ENCODE results near the gene STAMBP.
A peak's percentile ranks its signal among the peaks of the same experiment; 100 is the strongest.
"Not testable (repeated sequence)": the region's sequence is repeated elsewhere in the genome, so short reads cannot be mapped to it uniquely, and the experiment has no call there.

Gene STAMBP

DNA sequence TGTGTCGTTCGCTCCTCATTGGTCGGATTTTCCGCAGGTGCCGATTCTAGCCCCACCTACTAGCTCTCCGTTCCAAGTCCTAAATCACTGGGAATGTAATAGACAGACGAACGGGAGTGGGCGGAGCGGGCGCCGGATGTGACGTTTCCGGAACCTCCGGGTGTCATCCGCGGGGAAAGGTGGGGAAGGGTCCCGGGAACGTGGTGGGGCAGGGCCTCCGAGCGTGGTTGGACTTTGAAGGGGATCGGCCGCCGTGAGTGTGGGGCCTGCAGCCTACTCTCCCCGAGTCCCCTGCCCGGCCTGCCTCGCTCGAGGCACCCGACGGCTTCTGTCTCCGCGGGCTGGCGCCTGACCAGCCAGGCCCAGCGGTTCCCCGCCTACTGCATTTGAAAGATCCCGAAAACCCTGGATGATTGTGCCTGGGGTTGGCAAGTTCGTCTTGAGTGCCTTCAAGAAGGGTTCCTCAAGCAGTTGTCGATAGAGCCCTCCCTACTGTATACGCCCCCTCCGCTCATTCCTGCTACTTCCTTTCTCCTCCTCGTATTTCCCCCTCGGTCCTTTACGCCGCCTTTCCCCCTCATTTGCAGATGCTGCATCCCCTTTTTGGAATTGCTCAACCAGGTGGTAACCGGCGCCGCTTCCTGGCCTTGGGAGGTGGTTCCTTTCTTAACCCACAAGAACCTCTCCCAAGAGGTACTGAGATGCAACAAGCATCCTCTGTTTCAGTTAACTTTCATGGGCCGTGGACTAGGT is at the start of gene STAMBP:
STAMBP (plus strand) TSS at position 144 of the 753 bp plus-strand sequence. CDS start 1,896 bp downstream, outside the sequence.
- peak; percentile 97 for DNase-seq

DNA sequence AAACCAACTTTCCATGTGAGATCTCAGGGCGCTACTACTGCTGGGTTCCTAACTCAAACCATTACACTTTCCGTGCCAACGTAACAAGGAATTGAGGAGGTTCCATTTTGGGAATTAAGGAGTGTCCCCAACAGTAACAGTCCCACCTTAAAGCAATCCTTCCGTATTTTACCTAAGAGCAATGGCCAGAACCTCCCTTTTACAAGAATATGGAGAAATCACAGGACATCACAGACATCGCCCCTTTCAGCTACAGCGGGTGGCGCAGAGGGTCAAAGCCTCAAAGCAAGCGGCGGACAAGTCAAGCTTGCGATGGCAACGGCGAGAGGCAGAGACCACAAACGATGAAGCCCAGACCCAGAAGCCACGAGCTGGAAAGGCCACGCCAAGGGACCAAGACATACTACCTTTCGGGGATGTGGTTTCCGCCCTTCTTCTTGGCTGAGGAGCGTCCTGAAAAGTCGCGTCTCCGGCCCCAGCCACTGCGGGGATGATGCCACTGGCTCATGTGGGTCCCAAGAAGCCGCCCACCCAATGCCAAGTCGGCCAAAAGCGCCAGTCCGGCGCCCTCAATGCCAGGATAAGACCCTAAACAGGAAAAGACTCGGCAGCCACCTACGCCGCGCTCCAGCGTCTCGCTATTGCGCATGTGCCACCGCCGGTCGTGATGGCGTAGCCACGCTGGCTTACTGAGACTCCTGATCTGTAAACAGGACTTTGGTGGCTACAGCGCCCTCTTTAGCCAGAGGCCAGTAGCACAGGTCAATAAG is 49.1 kb upstream of the STAMBP start, which contains the start of gene DUSP11:
DUSP11 (minus strand) TSS at position 637 of the 770 bp plus-strand sequence; CDS start at position 508, 129 bp downstream.
- DNase-seq = peak; percentile 96

DNA sequence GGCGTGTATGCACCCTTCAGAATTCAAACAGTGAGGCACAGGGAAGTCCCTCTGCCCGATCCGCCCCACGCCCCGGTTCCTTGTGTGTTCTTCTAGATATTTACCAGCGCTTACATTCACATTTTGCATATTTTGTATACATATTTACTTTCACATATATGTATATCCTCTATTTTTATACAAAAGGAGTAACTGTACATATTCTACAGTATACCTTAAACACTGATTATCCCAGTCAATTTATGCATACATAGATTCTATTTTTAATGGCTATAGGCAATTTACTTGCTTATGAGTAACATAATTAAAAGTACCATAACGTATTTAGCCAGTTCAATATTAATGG is 48.6 kb upstream of the STAMBP start:
- DNase-seq = no peak

DNA sequence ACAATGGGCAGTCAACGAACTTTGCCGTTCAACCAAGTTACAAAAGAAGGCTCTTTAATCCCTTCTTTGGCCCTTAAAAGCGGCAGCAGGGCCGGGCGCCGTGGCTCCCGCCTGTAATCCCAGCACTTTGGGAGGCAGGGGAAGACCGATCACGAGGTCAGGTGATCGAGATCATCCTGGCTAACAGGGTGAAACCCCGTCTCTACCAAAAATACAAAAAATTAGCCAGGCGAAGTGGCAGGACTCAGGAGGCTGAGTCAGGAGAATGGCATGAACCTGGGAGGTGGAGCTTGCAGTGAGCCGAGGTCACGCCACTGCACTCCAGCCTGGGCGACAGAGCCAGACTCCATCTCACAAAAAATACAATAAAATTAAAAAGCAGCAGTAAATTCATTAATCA is 45.4 kb upstream of the STAMBP start:
- not testable (repeated sequence) for DNase-seq

DNA sequence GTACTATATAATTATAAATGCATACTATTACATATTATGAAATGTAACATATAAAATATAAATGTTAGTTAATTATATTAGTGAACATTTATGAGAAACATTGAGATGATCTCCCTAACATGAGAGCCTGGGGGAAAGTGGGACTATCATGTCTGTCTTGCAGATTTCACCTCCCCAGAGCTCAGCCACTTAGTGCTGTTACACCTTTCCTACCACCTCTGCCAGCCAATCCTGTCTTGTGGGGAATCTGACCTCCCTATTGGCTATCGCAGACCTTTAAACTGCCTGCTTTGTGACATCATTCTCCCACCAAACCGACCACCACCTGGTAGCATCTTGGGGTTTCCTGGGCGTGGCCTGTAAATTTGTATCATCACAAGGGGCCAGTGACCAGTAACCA is 44.9 kb upstream of the STAMBP start, which contains the start of gene C2orf78:
C2orf78 (plus strand) TSS at position 301 of the 400 bp plus-strand sequence. CDS start 127 bp downstream, outside the sequence.
- not testable (repeated sequence) for DNase-seq

DNA sequence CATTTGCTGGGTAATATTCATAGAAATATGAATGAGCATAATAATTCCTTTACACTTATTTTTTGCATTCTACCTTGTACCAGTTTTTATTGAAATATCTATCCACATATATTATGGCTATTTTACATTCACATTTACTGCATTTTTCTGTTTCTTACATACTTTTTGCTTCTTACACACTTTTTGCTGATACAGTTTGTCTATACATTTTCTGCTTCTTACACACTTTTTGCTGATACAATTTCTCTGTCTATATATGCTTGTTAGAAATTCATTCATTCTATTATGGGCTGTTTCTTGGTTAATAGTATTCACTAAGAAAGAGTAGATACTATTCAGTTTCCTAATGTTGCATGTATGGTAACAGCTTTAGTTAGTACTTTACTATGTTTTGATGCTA is 16.9 kb upstream of the STAMBP start:
- DNase-seq = no peak

DNA sequence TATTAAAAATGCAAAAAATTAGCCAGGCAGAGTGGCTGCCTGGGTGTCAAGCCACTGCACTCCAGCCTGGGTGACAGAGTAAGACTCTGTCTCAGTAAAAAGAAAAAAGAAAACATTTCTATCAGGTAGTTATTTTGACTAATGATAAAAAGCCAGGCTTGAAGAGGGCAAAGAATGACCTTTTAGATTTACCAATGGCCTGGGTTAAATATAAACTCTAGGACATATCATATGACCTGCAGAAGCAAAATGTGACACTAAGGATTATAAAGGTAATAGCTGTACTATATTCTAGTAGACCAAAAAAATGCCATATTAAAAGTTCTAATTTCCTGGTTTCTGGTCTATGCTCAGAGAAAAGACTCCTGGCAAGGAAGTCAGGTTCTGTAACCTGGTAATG is 16.1 kb upstream of the STAMBP start:
- DNase-seq = no peak

DNA sequence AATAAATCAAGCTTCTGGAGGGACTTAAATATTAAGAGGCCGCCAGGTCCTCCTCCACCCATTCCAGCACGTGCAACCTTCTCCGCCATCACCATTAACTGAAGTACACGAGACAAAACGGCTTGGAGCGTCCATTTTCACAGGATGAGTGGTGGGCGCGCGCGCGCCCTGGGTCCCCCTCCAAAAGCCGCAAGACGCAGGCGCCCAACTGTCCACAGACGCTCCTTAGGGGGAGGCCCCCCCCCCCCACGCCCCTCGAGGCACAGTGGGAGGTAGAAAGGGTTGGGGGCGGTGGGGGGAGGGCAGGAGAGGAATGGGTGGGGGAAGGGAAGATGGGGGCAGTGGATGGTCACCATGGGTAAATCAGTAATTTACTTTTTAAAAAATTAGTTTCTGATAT is 10.5 kb upstream of the STAMBP start:
- no peak for DNase-seq

DNA sequence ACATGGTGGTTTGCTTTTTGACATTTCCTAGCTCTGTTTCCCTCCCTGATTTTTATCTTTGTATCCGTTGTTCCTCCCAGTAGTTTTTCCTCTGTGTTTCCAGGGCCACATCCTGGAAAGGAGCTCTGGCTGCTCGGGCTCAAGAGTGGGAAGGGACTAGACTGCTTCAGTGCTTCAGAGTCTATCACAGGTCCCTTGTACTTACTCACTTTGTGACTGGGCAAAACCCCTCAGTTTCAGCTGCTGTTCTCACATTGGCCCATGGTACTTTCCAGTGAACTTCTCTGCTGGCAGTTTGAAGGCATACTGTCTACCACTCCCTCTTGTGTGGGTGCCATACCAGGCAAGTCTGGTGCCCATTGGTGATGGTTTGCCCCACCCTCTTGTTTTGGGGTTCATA is 7.5 kb upstream of the STAMBP start:
- DNase-seq = no peak

DNA sequence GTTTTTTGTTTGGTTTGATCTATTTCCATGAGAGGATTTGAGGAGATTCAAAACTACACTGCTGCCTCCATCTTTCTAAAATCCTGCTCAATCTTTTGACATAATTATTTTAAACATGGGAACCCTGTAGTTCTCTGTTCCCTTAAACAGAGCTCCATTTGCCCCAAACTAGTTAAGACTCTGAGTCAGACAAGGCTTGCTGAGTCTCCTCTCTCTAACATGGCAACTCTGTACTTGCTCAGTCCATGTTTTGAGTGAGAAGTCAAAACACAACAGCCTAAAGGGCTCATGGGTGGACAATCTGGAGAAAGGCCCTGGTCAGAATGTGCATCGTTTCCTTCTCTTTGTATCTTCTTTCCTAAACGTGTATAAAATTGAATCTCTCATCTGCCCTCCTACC is 7.1 kb upstream of the STAMBP start:
- DNase-seq = no peak

DNA sequence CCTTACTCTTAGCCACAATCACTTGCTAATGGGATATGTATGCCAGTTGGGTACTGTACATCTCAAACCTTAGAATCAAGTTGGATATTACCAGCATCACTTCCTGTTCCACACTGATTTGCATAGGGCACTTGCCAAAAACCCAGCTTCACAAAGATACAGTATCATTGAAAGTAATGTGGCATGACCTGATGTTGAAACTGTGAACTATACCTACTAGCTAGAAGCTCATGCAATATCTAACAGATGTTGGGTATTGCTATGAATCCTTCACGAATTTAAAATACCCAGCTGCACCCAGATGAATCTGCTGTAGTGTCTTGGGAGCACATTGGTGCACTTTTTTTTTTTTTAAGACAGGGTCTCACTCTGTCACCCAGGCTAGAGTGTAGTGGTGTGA is 6.5 kb upstream of the STAMBP start:
- peak; percentile 31 for DNase-seq

DNA sequence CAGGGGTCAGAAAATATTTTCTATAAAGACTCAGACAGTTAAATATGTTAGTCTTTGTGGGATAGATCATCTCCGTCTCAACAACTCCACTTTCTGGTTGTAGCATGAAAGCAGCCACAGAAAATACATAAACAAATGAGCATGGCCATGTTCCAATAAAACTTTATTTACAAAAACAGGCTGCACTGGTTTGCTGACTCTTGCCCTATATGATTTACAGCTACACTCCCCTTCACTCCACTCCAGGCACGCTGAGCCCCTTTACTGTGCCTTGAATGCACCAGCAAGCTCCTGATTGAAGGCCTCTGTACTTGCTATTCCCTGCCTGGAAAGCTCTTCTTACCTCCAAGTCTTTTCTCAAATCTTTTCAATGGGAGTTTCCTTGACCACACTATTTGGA is 5.8 kb upstream of the STAMBP start:
- DNase-seq = no peak

DNA sequence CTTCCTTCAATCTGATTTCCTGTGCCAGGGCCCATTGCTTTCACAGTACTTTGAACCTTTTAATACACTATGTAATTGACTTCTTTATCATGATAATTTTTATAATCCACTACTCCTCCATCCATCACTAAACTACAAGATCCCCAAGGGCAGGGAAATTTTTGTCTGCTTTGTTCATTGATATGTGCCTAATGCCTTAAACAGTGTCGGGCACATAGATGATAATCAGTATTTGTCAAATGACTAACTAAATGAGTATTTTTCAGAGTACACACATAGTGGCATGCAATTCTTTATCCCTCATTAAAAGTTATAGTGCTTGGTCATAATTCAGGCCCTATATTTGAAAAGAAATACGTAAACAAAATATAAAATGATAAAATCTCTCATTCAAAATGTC is 5.3 kb upstream of the STAMBP start:
- DNase-seq = no peak

DNA sequence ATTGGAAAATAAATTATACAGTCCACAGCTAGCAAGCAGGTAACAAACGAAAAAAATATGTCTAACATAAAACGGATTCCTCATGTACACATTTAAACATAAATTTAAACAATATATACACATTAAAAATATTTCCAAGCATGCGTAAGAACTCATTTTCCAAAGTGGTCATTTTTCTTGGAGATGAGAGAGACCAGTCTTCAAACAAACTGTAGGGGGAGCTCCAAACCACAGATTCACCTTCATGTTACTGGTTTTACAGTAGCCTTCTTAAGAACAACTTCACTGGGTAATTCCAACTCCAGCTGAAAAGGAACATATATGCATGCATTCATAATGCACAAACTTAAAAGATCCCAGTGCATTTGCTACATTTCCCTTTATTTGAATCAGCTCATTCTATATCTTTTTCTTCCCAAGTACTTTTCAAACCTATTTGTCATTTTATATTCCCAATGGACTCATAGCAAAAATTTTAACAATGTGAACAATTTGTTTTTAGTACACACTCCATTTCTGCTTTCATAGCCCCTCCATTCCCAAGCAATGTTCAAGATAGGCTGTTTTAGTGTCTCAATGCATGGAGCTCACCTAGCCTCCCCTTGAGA is 4.7 kb upstream of the STAMBP start:
- peak; percentile 70 for DNase-seq

DNA sequence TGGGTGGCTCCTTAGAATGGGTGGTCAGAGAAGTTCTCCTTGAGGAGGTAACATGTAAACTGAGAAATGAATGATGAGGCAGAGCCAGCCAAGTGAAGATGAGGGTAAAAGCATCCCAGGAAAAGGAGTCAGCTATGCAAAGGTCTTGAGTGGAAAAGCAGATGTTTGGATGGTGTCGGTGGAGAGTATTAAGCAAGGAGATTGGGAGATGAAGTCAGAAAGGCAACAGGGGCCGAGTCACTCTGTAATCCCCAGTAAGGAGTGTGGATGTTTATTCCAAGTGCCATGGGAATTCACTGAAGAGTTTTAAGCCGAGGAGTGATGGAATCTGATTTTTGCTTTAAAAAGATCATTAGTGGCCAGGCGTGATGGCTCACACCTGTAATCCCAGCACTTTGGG is 3.4 kb upstream of the STAMBP start:
- DNase-seq = no peak

DNA sequence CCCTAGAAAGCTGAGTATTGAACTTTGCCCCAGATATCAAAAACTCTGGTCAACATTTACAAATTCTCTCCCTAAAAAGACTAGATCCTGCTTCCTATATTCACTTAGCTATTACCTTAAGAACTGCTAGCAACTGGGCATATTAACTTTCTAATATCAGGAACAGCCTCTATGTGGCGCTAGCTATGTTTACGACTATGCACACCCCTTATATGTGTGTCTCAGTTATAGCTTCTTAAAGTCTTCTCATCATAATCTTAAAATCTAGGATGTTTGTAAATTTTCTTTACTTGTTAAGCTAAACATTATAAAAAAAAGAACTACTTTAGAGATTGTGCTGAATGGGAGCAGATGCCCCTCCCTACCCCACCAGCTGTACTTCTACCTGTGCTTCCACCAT is 1.7 kb upstream of the STAMBP start:
- DNase-seq = peak; percentile 30

DNA sequence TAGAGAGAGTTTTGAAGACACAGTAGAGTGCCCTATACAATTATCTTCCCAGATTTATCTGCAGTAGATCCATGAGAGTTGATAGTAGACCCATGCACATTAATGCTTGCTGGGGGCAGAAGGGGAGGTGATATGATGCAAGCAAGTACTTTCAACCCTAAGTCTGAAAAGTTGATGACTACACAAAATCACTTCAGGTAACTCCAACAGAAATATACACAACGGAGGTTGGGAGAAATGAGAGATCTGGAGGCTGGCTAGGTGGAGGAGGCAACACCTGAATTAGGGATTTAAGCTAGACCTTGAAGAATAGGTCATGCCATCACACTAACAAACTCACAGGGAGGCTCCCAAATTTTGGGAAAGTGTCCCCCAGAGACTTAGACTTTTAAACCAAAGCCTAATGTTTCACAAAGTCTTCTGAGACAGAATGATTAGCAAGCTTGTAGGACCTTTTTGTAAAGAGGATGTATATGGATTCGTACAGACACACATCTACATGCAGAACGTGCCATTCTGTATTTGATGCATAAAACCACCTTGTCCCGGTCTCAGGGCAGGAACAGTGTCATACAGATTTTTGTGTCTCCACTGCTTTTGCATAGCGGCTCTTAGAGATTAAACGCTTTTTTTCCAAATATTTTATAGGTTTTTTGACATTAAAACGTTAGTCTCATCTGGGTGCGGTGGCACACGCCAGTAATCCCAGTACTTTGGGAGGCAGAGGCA is 937 bp upstream of the STAMBP start:
- DNase-seq = no peak

DNA sequence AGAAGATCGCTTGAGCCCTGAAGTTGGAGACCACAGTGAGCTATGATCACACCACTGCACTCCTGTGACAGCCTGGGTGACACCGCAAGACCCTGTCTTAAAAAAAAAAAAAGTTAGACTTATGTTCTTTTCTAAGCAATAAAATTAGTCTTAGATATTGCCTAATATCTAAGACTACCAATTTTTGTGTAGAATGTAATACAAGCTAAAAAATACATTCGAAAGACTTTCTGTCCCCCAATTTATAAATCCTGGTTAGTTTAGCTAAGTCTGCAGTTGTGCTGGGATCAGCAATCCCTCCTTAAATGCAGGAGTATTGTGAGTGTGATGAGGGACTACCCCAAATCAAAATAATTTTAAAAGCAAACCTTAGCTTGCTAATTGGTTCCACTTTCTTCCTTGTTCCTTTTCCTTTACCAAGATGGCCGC is 358 bp upstream of the STAMBP start:
- no peak for DNase-seq

DNA sequence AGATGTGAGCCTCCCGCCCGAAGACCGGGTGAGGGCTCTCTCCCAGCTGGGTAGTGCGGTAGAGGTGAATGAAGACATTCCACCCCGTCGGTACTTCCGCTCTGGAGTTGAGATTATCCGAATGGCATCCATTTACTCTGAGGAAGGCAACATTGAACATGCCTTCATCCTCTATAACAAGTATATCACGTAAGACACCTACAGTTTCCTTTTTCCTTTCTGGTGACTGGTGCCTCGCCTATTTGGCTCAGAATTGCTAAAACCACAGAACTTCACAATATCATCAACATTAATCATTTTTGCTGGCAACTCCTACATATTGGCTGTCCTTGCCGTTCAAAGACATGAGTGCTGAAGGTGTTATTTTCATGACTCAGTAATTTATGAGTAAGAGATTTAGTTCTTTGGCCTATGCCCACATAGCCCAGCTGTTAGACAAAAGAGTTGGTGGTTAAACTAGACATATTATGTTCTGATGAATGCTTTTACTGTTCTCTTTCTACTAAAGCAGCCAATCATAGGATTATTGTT is 2.2 kb downstream of the STAMBP start:
- no peak for DNase-seq

DNA sequence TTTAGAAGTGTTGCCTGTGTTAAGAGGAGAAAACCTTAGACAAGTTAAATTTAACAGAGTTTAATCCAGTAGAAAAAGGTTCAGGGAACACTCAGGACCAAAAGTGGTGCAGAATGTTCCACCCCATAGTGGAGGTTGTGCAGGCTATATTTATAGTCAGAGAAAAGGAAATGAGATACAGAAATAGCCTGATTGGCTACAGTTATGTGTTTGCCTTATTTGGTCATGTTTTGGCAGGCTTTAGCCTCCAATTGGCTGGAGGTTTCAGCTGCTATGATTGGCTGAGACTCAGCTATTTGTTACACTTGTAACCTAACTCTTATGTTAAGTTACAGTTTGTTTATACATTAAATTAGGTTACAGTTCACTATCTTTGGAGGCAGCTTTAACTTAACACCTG is 4.2 kb downstream of the STAMBP start:
- DNase-seq = no peak

DNA sequence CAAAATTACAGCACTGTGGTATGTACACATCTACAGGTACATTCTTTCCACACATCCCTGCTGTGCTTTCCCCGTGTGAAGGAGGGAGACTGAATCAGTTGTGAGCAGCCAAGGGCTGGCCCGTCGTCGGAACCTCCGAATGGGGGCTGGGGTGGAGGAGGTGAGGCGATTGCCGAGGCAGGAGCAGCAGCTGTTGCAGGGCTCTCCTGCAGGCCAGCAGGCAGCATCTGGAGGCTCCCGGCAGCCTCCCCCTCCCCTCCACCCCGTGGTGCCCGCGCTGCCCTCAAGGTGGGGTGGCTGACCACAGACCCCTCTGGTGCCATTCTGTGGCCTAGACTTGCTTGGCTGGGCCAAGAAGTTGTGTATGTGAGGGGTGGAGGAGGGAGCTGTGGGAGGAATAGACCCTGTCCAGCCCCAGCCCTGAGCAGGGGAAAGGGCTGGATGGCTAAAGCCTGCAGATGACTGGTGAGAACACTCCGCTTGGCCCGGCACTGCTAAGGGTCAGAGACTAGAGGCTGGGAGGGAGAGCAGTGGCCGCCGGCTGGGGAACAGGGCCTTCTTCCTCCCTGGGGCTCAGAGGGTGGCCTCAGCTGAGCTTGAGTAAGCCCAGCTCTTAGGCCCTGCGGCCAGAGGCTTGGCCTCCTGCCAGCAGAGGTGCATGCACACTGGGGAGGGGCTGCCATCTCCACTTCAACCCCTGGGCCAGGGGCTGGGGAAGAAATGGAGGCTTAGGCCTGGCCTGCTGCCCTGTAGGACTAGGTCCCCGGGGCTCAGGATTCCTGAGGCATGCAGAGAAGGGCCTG is 7.6 kb downstream of the STAMBP start:
- DNase-seq = no peak

Measured in RPMI8226 (cell line).